Activated CD8-positive, alpha-beta memory T cell treated with anti-CD3 and anti-CD28 coated beads, Interleukin-2, amount 50 U/mL, for 4 hours (primary cell): Measurements from ENCODE around the gene DOK3.
"Not testable (repeated sequence)": the region's sequence is repeated elsewhere in the genome, so short reads cannot be mapped to it uniquely, and the experiment has no call there.

Experiments
- DNase-seq: peaks from one replicate; pipeline ENCODE4 v3.0.0-alpha.2; 2020

DOK3 gene

GRCh38 chr5:177534433-177534832 lies 24.8 kb upstream of the DOK3 start:
- not testable (repeated sequence) for DNase-seq

GRCh38 chr5:177531209-177531940 lies 21.7 kb upstream of the DOK3 start:
- DNase-seq = no peak

DNA sequence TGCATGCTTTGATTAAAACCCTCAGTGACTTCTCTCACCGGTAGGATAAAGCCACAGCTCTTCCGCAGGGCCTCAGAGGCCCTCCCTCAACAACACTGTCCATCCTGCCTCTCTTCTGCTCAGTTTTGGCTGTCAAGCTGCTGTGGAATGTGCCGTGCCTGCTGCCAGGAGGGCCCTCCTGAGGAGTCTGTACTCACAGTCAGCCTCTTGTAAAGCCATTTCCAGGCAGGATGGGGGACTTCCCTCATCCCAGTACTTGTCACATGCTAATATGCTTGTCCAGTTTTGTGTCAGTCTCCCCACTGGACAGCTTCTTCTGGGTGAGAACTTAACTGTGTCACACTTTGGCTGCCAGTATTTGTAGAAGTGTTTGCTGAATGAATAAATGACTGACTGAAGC lies 21.0 kb upstream of the DOK3 start:
- no peak for DNase-seq

GRCh38 chr5:177529247-177530203 lies 19.9 kb upstream of the DOK3 start:
- no peak for DNase-seq

DNA sequence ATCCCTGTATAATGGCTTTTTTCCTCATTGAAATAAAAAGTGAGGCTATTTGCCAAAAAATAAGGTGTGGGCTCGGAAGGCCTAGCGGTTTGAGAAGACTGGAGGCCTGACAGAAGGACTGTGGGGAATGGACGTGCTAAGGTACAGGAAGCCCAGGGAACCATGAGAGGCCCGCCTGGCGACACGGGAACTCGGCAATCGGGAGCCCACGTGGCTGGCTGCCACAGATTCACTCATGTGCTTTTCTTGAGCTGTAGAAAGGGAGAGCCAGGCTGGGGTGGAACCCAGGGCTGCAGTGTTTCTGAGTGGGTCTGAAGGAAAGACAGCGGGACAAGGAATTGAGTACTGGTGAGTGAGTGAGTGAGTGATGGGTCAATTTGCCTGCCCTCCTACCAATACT lies 19.0 kb upstream of the DOK3 start:
- DNase-seq = no peak

- no peak for DNase-seq
Observed at GRCh38 chr5:177527595-177527994, 18.0 kb upstream of the DOK3 start.

GRCh38 chr5:177526791-177527190 lies 17.2 kb upstream of the DOK3 start:
- DNase-seq = no peak

- DNase-seq = no peak
Observed at GRCh38 chr5:177526191-177526590, 16.6 kb upstream of the DOK3 start.

DNA sequence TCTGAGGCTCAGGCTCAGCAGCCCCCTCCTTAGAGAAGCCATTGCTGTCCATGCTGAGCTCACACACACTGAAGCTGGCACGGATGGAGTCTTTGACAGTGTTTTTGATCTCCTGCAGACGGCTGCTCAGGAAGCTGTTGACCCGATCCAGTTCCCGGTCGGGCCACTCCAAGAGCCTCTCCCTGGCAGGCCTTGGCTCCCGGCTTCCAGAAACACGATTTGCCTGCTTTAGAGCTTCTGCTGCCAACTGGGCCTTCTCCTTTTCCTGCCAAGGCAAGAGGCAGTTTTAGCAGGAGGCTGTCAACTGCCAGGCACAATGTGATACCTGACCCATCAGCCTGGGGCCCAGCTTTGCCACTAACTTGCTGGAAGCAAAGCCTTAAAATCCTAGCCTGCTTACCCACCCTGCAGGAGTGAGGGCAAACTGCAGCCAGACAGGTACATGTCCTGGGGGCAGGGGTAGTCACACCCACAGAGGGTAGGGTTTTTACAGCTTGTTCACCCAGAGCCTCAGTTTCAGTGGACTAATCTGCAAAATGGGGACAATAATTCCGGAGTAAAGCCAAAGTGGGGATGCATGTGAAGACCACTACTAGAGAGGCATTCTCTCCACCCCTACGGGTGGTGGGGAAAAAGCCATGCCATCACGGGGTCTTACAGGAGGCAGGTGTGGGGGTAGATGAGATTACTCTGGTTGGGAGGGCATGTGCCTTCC lies 15.5 kb upstream of the DOK3 start:
- DNase-seq = no peak

DNA sequence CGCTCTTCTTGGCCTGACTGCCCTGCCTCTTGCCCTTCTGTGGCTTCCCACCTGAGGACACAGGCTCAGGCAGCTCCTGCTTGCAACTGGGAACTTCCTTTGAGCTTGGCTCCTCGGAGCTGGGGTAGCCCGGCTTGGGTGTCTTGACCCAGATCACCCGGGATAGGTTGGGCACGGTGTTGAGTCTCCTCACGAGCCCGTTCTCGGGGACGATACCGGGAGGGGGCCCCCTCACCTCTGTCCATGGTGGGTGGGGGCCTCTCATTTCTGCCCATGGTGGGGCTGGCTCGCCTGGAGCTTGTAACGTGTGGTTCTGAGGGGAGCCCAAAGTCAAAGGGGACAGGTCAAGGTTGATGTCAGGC lies 14.9 kb upstream of the DOK3 start:
- no peak for DNase-seq

- no peak for DNase-seq
Observed at GRCh38 chr5:177523711-177524538, 14.3 kb upstream of the DOK3 start.

DNA sequence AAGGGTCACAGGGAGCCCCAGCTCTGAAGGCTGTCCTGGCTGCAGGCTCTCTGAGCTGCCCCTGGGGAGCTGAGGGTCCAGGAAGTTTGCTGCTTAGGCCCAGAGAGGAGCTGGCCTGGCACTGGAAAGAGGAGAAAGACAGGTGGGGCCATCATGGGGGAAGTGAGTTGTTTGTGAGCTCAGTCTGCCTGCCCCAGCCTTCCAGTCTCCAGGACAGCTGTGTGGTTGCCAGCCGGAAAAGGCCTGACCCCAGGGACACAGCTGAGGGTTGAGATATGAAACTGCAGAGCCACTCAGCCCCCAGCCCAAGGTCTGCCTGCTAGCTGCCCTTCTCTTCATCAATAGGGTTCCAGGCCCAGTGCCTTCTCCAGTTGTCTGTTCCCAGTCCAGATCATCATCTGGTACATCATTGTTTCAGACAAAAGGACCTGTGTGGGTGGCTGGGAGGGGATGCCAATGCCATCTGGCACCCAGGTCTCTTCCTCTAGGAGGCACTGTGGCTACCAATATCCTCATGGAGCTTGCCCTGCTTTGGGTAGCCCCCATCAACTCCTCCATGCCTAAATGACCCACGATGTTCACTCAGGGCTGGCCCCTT lies 11.4 kb upstream of the DOK3 start:
- no peak for DNase-seq

DNA sequence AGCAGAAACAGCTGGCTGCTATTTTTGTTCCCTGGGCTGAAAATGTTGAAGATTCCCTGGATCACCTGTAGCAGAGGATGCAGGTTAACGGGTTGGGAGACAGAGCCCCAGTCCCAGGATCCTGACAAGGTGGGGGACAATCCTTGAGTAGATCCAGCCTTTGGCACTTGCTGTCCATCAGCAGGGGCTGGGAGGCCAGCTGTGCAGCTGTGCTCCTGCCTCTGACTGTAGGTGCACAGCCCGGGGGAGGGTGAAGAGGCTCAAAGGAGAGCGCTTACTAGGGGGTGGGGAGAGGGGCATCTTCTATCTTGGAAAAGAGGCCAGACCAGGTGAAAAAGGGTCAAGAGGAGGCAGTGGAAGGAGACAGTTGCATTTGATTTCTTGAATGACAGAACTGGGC lies 10.6 kb upstream of the DOK3 start:
- no peak for DNase-seq

DNA sequence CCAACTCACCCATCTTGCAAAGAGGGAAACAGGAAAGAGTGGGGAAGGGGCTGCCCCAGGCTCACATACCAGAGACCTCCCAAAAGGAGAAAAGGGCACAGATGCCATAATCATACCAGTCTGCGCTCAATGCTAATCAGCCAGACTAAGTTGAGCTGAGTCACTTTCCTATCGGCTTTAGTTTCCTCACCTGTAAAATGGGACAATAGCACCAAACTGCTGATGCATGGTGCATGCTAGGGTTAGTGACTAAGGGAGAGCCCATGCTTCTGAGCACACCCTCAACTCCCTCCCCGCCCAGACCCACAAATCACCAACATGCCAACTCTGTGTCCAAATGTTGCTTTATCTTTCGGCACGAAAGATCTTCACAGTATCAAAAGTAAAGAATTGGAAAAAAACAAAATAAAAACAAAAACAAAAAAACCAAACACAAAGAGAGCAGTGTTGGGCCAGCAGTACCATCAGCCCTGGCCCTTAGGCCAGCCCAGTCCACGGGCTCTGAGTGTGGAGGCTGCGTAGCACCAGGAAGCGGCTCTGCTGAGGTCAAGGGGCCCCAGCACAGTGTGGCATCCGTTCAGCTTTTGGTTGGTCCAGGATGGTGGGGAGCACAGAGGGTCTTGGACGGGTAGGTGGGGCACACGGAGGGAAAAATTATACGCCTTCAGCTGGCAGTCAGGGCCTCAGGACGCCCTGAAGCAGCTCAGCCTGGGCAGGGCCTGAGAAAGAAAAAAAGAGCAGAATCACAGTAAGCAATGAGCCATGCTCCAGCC lies 10.0 kb upstream of the DOK3 start:
- DNase-seq = no peak

DNA sequence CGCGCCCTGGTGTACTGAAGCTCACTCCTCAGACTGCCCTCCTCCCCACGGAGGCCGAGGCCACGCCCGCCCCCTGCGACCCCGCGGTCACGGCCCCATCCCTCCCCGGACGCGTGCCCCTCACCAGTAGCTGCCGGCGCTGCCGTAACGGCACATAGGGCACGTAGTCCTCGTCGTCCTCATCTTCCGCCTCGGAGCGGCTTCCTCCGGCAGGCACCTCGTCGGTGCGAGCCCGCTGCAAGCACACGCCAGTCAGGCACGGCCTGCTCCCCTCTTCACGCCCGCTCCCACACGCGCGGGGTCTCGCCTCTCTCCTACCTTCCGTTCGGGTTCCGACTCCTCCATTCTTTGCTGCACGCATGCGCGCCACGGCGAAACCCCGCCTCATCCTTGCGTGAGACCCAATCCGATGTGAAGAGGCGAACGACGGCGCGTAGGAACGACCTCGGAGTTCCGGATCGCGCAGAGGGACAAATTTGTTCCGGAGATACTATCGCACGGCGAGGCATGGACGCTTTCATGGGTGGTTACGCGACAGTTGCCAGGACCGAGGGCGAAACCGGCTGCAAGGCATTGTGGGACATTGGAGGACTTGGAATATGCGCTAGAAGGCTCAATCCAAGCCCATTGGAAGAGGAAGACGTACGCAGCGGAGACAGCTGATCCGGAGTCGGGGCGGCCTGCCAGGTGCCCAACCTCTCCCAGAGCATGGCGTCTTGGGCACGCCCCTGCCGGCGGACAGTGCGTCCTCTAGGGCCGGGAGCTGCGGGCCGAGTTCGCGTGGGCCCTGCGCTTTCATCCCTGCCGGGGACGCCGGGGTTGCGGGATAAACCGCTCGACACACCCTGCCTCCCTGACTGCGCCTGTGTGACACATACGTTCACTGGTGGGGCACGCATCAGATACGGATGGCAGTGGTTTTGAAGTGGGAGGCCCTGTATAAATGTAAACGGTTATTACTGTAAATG lies 7.3 kb upstream of the DOK3 start, which contains the start of gene DDX41:
TSS of gene DDX41 (minus strand) at position 361 of the 968 bp plus-strand sequence. CDS start at position 345, 16 bp downstream.
- DNase-seq = peak; percentile 93

DNA sequence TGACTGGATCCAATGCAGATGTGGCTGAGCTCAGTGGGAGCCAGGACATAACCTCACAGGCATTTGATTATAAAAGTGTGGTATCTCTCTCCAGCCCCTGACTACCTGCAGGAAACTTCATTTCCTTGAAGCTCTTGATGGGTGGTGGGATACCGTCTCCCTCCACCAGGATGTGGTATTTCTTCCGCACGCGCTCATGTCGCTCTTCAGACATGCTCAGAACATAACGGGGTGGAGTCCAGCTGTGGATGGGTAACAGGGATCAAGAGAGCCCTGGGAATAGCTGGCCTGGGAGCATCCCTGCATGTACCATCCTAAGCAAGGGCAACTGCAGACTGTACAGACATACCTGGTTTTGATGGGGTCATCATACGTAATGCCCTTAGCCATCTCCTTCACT lies 6.0 kb upstream of the DOK3 start:
- no peak for DNase-seq

DNA sequence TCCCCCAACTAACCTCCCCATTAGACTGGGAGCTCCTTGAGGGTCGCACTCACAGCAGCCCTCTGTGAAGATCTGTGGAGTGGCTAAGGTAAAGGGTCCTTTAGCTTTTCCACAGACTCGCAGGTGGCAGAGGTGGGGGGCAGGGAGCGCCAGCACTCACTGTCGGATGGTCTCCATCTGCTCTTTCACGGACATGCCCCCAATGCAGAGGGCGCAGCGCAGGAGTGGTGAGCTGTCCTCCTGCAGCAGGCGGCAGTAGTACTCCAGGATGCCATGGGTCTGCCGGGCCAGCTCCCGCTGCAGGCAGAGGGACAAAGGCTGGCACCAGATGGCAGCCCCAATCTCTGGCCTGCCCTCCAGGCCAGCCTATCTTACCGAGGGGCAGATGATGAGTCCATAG lies 4.9 kb upstream of the DOK3 start:
- no peak for DNase-seq

GRCh38 chr5:177513500-177513899 lies 3.9 kb upstream of the DOK3 start:
- DNase-seq = no peak

GRCh38 chr5:177512736-177513380 lies 3.2 kb upstream of the DOK3 start:
- no peak for DNase-seq
